Measurements from ENCODE around the gene TTC34. TPM values are rescaled to one million over a fixed set of nuclear protein-coding genes. Genes with fewer than 3 reads are reported as not detected.

The TTC34 gene
- total RNA-seq = under 0.01 TPM

- DNase-seq (ENCODE audit: low spot score in 2 of 2) (peak in 1 of 2 donors; percentile 62), FAIRE-seq (no peak)
Observed at GRCh38 chr1:2801535-2802291, at the start of gene TTC34. TTC34 (minus strand) TSS chr1:2801693; CDS start chr1:2800827, 866 bp downstream.

- FAIRE-seq = no peak
- no peak for DNase-seq (ENCODE audit: low spot score in 2 of 2)
Observed at GRCh38 chr1:2850502-2850901, 49.0 kb upstream of the TTC34 start.

- FAIRE-seq (no peak), DNase-seq (ENCODE audit: low spot score in 2 of 2) (no peak)
Observed at GRCh38 chr1:2848006-2848670, 46.6 kb upstream of the TTC34 start.

- no peak for DNase-seq (ENCODE audit: low spot score in 2 of 2)
- FAIRE-seq = no peak
Observed at GRCh38 chr1:2847086-2847985, 45.8 kb upstream of the TTC34 start.

- FAIRE-seq (no peak), DNase-seq (ENCODE audit: low spot score in 2 of 2) (no peak)
Observed at GRCh38 chr1:2845869-2846268, 44.4 kb upstream of the TTC34 start.

GRCh38 chr1:2840036-2840809 is 38.7 kb upstream of the TTC34 start:
- DNase-seq (ENCODE audit: low spot score in 2 of 2) = no peak
- FAIRE-seq = no peak

GRCh38 chr1:2837823-2838222 is 36.3 kb upstream of the TTC34 start:
- no peak for FAIRE-seq
- DNase-seq (ENCODE audit: low spot score in 2 of 2) = no peak

- no peak for DNase-seq (ENCODE audit: low spot score in 2 of 2)
- no peak for FAIRE-seq
Observed at GRCh38 chr1:2837316-2837715, 35.8 kb upstream of the TTC34 start.

GRCh38 chr1:2836333-2836970 is 35.0 kb upstream of the TTC34 start:
- DNase-seq (ENCODE audit: low spot score in 2 of 2) = no peak
- FAIRE-seq = no peak

GRCh38 chr1:2835650-2836159 is 34.2 kb upstream of the TTC34 start:
- FAIRE-seq (no peak), DNase-seq (ENCODE audit: low spot score in 2 of 2) (no peak)

- DNase-seq (ENCODE audit: low spot score in 2 of 2) = no peak
- FAIRE-seq = no peak
Observed at GRCh38 chr1:2834741-2835564, 33.5 kb upstream of the TTC34 start.

- FAIRE-seq (no peak), DNase-seq (ENCODE audit: low spot score in 2 of 2) (no peak)
Observed at GRCh38 chr1:2834146-2834475, 32.6 kb upstream of the TTC34 start.

- FAIRE-seq (no peak), DNase-seq (ENCODE audit: low spot score in 2 of 2) (no peak)
Observed at GRCh38 chr1:2833454-2834145, 32.1 kb upstream of the TTC34 start.

- DNase-seq (ENCODE audit: low spot score in 2 of 2) = no peak
- no peak for FAIRE-seq
Observed at GRCh38 chr1:2832506-2833453, 31.3 kb upstream of the TTC34 start.

- DNase-seq (ENCODE audit: low spot score in 2 of 2) (no peak), FAIRE-seq (no peak)
Observed at GRCh38 chr1:2831596-2832212, 30.2 kb upstream of the TTC34 start.

- DNase-seq (ENCODE audit: low spot score in 2 of 2) (no peak), FAIRE-seq (no peak)
Observed at GRCh38 chr1:2830761-2831425, 29.4 kb upstream of the TTC34 start.
